KBM-7 (cell line): ENCODE data around the gene HES7.

ENCODE experiments used
- DNase-seq: peaks from one replicate; pipeline ENCODE4 v3.0.0-alpha.2; 2015
- in situ Hi-C: fragments of 300-500 bp; cut with MboI; formaldehyde crosslinking; loops from 2 replicates; pipeline ENCODE4 v1.14.3; 2020; ENCODE audit warnings: low sequenced_read_pairs, low pct_unique_long_range_greater_than_20kb, mixed read lengths

The HES7 gene

DNA sequence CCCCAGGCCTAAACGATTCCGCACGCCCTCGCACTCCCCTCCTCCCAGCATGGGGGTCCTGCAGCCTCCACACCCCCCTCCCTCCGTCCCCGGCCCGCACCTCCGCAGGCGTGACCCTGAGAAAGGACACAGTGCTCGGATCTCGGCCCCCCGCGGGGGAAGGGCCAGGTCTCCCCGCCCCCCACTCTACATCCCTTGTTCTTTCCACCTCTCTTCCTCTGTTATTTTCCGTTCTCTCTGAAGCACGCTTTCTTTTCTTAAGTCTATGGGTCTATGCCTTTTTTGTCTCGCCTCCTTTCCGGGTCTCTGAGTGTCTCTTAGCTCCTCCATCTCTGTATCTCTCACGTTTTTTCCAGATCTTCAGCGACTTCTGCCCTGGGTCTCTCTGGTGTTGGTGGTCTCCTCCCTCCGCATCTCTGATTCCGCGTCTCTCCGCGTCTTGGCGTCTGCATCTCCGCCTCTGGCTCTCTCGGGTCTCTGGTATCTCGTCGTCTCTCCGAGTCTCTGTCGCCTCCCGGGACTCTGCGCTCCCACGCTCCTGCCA is 2.1 kb upstream of the HES7 start:
- peak; percentile 63 for DNase-seq
- in situ Hi-C loops, result no loop called here

DNA sequence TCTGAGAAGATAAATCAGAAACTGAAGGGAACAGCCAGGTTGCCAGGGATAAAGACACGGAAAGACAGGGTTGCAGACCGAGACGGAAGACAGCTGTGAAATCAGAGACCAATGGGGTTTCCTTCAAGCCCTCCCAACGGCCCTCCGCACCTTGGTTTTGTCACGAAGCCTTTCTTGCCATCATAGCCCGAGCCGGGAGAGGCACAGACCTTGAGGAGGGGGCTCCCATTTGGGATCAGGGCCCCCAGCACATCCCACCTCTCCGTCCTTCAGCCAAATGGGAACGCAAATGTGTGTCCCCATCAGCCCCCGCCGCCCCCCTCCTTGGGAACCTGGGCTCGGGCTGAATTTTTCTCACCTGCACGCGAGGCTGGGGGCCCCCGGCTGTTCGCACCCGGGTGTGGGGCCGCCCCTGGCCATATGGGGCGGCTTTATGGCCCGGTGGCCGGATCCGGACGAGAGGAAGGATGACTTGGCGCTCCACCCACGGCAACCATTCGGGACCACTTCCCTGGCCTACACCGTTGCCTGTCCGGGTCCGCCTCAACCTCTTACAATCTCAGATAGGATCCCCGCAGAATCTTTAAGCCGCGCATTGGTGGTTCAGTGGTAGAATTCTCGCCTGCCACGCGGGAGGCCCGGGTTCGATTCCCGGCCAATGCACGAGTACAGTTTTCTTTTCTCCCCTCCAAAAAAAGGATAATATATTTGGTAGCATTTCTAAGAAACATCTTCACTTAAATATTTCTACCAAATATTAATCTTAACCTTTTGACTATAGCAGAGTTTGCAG is 1.4 kb upstream of the HES7 start:
- DNase-seq, result peak; percentile 89
- in situ Hi-C loops, result no loop called here

DNA sequence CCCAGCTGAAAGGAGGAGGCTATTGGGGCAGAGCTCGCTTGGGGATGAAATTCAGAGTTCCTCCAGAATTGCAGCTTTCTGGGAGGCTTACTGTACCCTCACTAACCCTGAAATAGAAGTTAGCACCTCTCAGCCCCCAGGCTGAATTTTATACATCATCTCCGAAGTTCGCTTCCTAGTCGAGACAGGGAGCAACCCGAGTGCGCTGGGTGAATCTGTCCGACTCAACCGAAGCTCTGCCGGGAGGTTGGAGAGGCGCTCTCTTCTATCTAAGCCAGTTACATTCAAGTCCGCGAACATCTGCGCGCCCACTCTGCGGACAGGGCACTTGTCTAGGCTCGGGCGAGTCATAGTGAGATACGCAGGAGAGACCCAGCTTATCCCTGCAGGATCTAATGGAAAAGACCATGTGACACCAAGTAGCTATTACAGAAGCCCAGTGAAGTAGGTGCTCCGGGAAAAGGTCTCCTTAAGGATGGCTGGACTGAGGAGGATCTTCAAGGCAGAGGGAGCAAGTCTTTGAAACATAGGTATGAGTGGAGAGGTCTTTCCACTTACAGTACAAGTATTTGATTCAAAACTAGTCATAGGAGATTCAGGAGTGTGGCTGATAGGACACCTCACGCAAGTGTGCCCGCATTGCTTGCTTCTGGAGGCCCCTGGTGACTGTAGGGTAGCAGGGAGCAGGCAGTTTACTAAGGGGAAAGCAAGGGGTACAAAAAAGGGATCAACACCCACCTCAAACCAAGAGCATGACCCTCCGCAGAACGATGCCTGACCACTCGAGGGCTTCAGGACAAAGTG is 646 bp upstream of the HES7 start:
- no peak for DNase-seq
- in situ Hi-C loops, result no loop called here

DNA sequence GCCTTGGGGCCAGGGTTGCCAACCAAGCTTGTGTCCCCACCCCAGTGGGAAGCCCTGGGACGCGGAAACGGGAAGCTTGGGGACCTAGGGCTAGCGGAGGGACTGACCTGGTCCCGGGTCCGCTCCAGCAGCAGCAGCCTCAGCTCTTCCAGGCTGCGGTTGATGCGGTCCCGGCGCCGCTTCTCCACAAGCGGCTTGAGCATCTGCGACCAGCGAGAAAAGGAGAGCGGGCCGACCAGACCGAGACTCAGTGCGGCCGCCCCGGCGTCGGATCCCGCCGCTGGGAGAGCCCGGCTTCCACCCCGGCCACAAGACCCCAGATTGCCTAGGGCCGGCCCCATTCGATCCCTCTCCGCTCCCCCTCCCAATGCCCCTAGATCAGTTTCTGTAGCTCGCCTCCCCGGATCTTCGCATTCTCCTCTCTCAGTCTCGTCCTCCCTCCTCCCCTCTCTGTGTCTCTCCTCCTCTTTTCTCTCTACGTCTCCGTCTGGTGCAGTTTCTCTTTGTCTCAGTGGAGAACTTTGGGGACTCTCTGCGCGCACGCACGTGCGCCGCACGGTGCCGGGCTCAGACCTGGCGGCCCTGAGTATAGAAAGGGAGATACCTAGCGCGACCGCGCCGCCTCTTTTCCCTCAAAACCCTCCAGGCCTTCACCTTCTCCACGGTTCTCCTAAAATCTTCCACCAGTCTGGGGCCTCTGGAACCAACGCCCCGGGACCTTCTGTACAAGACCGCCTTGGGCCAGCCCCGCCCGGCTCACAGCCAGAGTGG is 797 bp downstream of the HES7 start:
- DNase-seq, result peak; percentile 56
- in situ Hi-C loops, result no loop called here

DNA sequence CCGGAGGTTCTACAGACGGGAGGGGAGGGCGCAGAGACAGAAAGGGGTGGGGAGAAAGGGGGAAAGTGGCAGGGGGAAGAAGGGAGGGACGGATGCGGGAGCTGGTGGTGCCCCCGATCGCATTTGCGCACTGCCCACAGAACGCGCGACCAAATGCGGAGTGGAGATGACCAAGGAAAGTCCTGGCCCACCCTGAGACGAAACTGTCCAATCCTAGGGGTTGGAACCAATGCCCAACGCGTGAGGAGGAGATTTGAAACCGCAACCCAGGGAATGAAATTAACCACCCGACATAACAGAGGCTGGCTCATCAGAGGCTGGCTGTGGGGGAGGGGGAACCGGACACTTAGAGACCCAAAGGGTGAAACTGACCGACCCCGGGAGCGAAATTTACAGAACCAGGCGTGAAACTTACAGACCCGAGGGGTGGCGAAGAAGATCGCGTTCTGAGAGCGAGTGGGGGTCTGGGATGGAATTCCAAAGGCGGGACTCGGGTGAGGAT is 1.4 kb downstream of the HES7 start:
- in situ Hi-C loops, result no loop called here

DNA sequence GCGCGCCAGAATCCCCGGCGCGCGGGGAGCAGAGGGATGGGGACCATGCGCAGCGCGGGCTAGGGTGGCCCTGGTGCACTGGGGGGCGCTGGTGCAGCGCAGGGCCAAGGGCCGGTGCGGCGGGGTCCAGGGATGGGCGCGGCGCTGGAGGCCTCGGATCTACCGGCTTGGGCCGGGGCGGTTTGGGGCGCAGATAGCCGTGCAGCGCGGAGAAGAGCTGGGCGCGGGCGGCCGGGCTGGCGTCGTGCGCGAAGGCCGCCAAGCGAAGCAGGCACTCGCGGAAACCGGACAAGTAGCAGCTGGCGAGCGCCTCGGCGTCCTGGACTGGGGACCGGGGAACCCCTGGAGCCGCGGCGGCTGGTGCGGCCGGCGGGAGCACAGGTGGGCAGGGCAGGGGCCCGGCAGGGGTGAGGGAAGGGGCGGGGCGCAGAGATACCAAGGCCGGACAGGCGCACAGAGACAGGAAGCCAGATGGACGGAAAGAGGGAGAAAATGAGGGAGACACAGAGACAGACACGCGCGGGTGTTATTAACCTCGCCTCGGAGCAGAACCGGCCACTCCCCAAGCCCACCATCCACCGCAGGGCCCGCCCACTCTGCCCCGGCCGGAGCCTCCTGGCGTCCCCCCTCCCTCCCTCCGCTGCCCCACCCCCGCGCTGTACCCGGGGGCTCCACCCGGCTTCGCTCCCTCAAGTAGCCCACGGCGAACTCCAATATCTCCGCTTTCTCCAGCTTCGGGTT is 2.1 kb downstream of the HES7 start:
- peak; percentile 80 for DNase-seq
- in situ Hi-C loops, result no loop called here

More for the DNA sequence above, 1.4 kb downstream of the HES7 start:
- peak; percentile 38 for DNase-seq

DNA sequence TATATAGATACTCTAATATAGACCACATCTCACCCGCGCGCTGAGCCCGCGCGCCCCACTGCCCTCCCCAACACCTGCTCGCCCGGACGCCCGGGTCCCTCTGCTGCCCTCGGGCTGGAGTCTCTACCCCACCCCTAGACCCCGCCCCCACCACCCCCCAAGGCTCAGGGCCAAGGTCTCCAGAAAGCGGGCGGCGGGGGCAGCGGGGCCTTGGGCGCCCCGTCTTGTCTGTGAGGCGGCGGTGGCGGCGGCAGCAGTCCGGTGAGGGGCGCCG is 2.6 kb downstream of the HES7 start:
- in situ Hi-C loops, result no loop called here
- DNase-seq, result no peak

DNA sequence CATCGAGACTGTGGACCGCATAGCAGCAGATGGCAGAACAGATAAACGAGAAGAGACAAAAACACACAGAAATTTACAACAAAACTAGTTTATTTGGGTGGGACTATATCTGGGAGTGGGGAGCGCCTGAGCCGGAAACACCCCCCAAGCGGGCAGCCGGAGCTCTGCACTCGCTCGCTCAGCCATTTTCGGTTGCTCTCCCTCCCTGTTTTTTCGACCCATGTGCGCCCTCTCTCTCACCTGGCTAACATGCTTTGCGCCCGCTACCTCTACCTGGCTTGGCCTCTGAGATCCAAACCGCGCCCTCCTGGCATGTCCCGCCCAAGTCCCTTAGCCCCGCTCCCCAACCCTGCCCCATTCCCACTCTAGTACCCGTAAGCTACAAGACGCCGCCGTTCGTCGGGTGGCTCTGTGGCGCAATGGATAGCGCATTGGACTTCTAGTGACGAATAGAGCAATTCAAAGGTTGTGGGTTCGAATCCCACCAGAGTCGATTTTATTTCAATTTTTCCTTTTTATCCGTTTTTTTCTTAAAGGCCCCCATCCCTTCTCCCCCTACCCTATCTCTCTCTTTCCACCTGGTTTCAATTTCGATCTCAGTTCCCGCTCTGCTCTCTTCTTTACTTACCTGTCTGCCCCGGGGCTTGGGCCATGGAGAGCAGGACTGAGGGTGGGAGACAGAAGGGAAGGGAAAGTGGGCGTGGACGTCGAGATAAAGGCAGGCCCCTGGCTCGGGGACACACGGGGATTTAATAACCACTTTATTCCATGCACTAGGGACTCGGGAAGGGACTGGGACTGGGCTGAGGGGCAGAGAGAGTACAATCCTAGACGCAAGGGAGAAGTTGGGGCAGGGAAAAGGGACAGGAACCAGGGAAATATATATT is 3.1 kb downstream of the HES7 start:
- peak; percentile 90 for DNase-seq
- in situ Hi-C loops, result no loop called here

DNA sequence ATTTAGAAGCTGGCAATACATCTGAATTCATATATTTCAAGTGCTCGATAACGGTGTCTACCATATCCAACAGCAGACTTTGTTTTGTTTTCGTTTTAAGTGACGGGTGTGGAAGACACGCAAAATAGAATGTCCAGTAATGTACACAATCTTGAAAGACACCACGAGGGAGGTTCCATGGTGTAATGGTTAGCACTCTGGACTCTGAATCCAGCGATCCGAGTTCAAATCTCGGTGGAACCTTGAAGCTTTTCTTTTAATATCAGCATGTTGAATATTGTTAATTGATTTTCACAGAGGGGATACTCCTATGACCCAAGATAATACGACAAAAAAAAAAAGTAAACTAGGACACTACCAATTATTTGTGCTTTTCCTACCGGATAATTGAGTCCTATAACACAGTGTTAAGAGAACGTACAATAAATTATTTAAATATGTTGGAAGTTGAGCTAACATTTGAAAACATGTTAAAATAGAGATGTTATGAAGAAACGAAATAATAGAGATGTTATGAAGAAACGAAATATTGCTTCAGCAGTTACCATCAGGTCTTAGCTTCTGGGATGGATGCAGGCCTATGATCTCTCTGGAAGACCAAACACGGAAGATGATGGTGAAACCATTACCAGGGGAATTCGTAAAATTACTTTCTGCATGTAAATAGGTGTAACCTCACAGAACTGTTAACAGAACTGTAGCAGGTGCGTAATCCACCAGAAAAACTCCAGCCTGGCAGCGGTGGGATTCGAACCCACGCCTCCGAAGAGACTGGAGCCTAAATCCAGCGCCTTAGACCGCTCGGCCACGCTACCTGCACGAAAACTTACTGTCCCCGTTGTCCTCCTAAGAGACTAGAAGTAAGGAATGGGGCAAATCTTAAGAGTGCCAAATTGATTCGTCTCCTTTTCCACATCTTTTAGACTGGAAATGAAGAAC is 4.1 kb downstream of the HES7 start:
- peak; percentile 98 for DNase-seq
- in situ Hi-C loops, result no loop called here

DNA sequence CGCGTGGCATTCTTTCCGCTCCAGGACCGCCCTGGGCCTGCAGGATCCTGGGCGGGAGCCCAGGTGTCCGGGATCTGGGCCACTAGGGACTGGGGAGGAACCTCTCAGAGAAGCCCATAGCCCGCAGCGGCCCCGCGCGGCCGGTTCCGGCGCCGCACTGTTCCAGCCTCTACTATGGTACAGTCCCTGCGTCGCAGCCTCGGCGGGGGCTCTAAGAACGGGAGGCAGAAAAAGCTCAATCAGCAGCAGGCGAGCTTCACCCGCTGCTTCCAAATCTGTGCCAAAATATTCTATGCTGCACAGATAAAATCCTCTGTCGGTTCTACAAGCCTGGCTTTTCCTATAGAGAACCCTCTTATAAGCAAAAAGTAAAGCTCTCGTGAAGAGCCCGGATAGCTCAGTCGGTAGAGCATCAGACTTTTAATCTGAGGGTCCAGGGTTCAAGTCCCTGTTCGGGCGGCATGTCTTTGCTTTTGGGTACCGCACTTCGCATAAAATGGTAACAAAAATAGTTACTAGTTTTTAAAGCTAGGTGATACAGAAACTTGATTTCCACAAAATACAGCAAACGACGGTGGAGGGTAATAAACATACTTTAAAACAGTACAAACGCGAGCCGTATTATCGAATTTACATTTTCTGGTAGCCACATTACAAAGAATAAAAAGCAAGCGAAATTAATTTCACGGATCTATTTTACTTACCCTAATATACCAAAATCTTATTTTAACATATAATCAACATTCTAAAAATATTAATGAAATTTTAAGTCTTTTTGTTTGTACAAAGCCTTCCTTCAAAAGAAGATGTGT is 4.9 kb downstream of the HES7 start:
- in situ Hi-C loops, result no loop called here
- peak; percentile 94 for DNase-seq

DNA sequence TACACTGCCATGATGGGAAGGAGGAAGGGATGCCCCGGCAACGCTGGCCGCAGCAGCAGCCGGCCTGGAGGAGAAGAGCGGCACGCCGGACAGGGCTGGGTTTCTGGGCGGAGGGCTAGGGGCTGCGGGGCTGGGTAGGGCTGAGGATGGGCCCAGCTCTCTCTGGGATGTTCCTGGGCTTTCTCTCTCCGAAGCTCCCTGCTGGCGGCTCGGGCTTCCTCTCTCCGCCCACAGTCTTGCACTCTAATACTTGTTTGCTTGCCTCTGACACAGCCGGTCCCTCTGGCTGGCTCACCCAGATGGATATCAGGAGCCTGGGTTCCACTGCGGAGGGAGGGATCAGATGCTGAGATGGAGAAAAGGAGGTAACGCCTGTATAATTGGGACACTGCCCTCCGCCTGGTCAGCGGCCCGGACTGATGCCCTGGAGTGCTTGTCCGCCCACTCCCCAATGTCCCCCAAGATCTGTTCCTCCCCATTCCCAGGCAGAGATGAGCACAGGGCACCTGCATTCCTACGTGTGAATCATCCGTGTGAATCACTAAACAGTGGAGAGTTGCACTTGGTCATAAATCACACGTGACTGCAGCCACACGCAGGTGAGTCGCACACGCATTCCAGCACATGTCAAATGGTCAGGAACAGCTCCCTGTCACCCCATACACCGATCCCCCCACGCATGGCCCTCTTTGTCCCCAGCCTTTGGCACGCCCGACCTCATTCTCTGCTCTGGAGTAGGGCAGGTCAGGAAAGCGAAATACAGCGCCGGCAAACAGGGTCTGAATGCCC is 5.7 kb downstream of the HES7 start, which contains the start of gene ALOXE3:
TSS of gene ALOXE3 (minus strand) at position 535 of the 789 bp plus-strand sequence. CDS start at position 11, 524 bp downstream.
- in situ Hi-C loops, result no loop called here

DNA sequence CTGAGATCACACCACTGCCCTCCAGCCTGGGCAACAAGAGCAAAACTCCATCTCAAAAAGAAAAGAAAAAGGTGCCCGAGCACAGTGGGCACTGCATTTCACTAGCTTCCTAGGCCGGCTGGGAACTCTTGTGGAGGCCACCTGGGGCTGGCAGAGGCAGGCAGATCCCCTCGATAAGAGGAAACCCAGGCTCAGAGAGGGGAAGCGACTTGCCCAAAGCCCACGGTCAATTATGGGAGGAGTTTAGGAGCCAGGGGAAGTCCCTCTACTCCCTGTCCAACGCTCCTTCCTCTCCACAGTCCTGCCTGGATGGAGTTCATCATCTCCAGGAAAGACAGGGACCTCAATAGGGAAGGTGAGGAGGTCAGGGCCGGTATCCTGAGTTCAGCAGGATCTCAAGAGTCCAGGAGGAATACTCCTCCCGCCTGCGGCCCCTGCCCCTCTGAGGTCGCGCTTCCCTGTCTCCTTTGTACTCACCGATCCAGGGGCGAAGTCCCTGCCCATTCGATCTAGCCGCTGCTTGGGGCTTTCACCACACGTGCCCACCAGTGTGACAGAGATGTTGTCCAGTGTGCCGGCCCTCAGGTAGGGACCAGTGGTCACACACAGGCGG is 6.4 kb downstream of the HES7 start:
- DNase-seq, result peak; percentile 21
- in situ Hi-C loops, result no loop called here

More for the DNA sequence above, 5.7 kb downstream of the HES7 start, which contains the start of gene ALOXE3:
- no peak for DNase-seq

DNA sequence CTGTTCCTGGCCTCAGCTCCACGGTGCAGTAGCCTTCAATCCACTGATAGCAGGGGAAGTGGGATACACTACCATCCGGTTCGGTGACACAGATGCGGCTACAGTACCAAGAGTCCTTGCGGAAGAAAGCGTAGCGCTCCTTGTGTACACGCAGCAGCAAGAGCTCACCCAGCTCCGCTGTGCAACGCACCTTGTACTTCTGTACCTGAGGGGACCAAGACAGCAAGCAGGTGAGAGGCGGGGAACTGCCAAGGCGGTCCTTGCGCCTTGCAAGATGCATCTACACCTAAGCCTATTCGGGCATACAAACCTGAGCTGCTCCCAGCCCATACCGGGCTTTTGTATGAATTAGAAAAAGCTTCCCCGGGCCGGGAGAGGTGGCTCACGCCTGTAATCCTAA is 7.1 kb downstream of the HES7 start:
- in situ Hi-C loops, result no loop called here
- DNase-seq, result no peak

DNA sequence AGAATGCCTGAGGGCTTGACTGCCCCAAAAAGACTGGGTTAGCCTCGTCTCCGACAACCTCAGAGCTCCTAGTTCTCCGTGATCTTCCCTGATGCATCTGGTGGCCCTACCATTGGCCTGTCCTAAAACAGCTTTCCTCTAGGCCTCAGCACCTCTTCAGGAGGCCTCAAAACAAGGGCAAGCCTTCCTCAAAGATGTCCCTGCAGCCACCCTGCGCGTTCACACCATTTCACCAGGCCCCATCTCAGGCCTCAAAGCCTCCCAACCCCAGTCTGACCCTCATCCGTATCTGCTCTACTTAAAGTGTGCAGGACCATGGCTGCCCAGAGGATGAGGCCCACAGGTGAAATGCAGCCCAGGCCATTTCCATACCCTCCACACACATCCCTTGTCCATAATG is 13.0 kb downstream of the HES7 start:
- DNase-seq, result no peak
- in situ Hi-C loops, result no loop called here

DNA sequence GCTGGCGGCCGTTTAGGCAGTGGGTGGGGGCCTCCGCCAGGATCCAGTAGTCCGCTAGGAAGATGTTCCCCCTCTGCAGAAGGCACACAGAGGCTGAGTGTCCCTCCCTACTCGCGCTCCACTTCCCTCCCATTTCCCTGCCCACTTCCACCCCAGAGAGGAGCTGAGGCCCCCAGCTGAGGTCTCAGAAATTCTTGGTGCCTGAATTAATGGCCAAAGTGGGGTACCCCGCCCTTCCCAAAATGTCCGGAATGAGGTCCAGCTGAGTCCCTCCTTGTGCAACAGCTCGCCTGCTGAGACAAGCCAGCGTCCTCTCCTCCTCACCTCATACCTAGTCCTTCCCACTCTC is 13.5 kb downstream of the HES7 start:
- no peak for DNase-seq
- in situ Hi-C loops, result no loop called here
